Caco-2 (cell line): ENCODE measurements around the gene HSPBP1. TPM values are rescaled to one million over a fixed set of nuclear protein-coding genes. Genes with fewer than 3 reads are reported as not detected.

ENCODE experiments used
- BruUV-seq: library from RNA; stranded (reverse); fragments of 400-500 nt; replicated peaks from 2 replicates; lab custom pipeline; 2021; lab: Mats Ljungman, UMichigan
- CTCF ChIA-PET: fragments of 300-600 bp; sonication (Branson Sonifier 250); formaldehyde crosslinking; loops from one replicate; lab custom pipeline; 2022; ENCODE audit warnings: antibody characterized with exemption; lab: Charles Lee
- POLR2A ChIA-PET: fragments of 300-600 bp; sonication (Branson Sonifier 250); formaldehyde crosslinking; loops from one replicate; lab custom pipeline; 2022; ENCODE audit warnings: antibody characterized with exemption; lab: Charles Lee
- DNase-seq, 2 experiments: peaks; one replicate each; pipeline versions ENCODE4 v3.0.0 to v3.0.0-alpha.2; 2020 to 2022
- H3K27me3 ChIP-seq: replicated peaks from 2 replicates; pipeline ENCODE4 v1.6.0; 2011; ENCODE audit warnings: low read length; ENCODE audit not compliant: control insufficient read depth, insufficient read depth
- H3K36me3 ChIP-seq: 2 replicates; pipeline ENCODE4 v1.5.1; 2011; ENCODE audit warnings: low read length; ENCODE audit not compliant: control insufficient read depth, insufficient read depth
- H3K4me1 ChIP-seq: fragments of 250-450 bp; sonication (Bioruptor Pico); 2 replicates; pipeline ENCODE4 v1.5.1; 2020; ENCODE audit warnings: mild to moderate bottlenecking
- H3K4me3 ChIP-seq: 2 replicates; pipeline ENCODE4 v1.5.1; 2011; ENCODE audit warnings: low read depth, mild to moderate bottlenecking, control low read depth, low read length
- H3K9me3 ChIP-seq: fragments of 250-450 bp; sonication (Bioruptor Pico); 2 replicates; pipeline ENCODE4 v1.5.1; 2020; ENCODE audit warnings: mild to moderate bottlenecking, moderate library complexity
- H3K27ac Mint-ChIP-seq: one replicate; pipeline ENCODE4 v1.8.0; 2022; ENCODE audit warnings: mixed read lengths; ENCODE audit not compliant: unreplicated experiment
- H3K27me3 Mint-ChIP-seq: one replicate; pipeline ENCODE4 v1.8.0; 2022; ENCODE audit warnings: mixed read lengths; ENCODE audit not compliant: insufficient read depth, unreplicated experiment
- H3K36me3 Mint-ChIP-seq: one replicate; pipeline ENCODE4 v1.8.0; 2022; ENCODE audit warnings: mild to moderate bottlenecking, mixed read lengths; ENCODE audit not compliant: insufficient read depth, unreplicated experiment
- H3K4me1 Mint-ChIP-seq: one replicate; pipeline ENCODE4 v1.8.0; 2022; ENCODE audit warnings: low read depth, mixed read lengths; ENCODE audit not compliant: unreplicated experiment
- H3K4me3 Mint-ChIP-seq: one replicate; pipeline ENCODE4 v1.8.0; 2022; ENCODE audit warnings: mild to moderate bottlenecking, moderate library complexity, mixed read lengths; ENCODE audit not compliant: unreplicated experiment
- H3K9me3 Mint-ChIP-seq: one replicate; pipeline ENCODE4 v1.8.0; 2022; ENCODE audit warnings: mixed read lengths; ENCODE audit not compliant: unreplicated experiment
- CTCF ChIP-seq, 2 experiments: fragments of 200-600 bp in 1 of 2; IDR thresholded peaks; 1 replicate in 1 of 2; 2 replicates in 1 of 2; pipeline versions ENCODE4 v1.5.1 to v1.8.0; 2011 to 2022; ENCODE audit warnings: antibody characterized with exemption in 1 of 2, control low read depth in 1 of 2, inconsistent platforms in 1 of 2, low read depth in 1 of 2, low read length in 1 of 2, mild to moderate bottlenecking in 1 of 2, moderate library complexity in 1 of 2; ENCODE audit not compliant: insufficient read depth in 1 of 2, severe bottlenecking in 1 of 2, unreplicated experiment in 1 of 2
- intact Hi-C: fragments of 100-400 bp; cut with micrococcal nuclease; formaldehyde crosslinking; loops from one replicate; pipeline ENCODE4 v1.10.0; 2022; ENCODE audit not compliant: unreplicated experiment
- total RNA-seq: library from RNA; stranded (reverse); gene quantifications from 2 replicates; pipeline ENCODE4 v1.2.3, GENCODE V29; 2022

The HSPBP1 gene
- total RNA-seq, 1 experiment from 2014 or later = 69.6 TPM

- Histone ChIP-seq H3K4me3 (no peak overlapping the region), H3K4me1 (peaks cover 25% of the 10 kb centered on the region), H3K36me3 (no peaks in the 10 kb centered on the region; the same call in 1 of the 2 replicates), H3K27me3 (no peaks in the 10 kb centered on the region), H3K9me3 (no peaks in the 10 kb centered on the region)
- Mint-ChIP-seq H3K9me3 (no peaks in the 10 kb centered on the region), H3K27ac (peak overlapping the region; percentile 53), H3K36me3 (peaks cover 6% of the 10 kb centered on the region), H3K27me3 (no peaks in the 10 kb centered on the region), H3K4me1 (peaks cover 23% of the 10 kb centered on the region), H3K4me3 (peak overlapping the region; percentile 27)
- intact Hi-C loops = no loop called here
- TF ChIP-seq CTCF (IDR thresholded peaks at IDR 0.05; ENCODE audit: insufficient read depth in 1 of 2, low read depth in 1 of 2, low read length in 1 of 2, severe bottlenecking in 1 of 2, unreplicated experiment in 1 of 2) = no peak
- POLR2A ChIA-PET = interaction anchor here (2.2 kb wide), 1 partner anchor 18 kb away, joined by 15 read pairs; the partner anchor contains the start of gene KMT5C
- DNase-seq = peak in 1 of 2 experiments; percentile 57
- no TSS peak for BruUV-seq
- CTCF ChIA-PET = interaction anchor here (0.8 to 3.6 kb wide), 2 partner anchors 18 to 20 kb away, joined by 4 to 20 read pairs; partner anchors contain the start of gene KMT5C
Observed at GRCh38 chr19:55320844-55321419, 41.0 kb upstream of the HSPBP1 start.

DNA sequence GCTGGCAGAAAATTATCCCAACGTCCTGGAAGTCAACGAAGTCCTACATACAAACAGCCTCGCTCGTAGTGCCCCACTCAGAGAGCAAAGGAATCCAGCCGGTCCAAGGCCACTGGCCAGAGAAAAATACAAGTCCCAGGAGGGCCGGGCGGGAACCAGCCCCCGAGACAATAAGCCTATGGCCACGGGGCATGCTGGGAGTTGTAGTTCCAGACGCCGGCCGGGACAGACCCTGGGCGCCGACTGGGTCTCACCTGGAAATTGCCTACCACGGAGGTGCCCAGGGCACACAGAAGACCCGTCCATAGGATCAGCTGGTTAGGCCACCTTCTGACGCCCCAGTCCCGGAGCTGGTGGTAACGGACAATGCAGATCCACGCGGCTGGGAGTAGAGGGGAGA is 39.9 kb upstream of the HSPBP1 start:
- Histone ChIP-seq H3K4me3 (no peak overlapping the region), H3K36me3 (no peaks in the 10 kb centered on the region; the same call in 1 of the 2 replicates), H3K9me3 (no peaks in the 10 kb centered on the region), H3K4me1 (peaks cover 25% of the 10 kb centered on the region), H3K27me3 (no peaks in the 10 kb centered on the region)
- no TSS peak for BruUV-seq
- Mint-ChIP-seq H3K4me1 (peaks cover 23% of the 10 kb centered on the region), H3K27ac (no peak overlapping the region), H3K27me3 (no peaks in the 10 kb centered on the region), H3K9me3 (no peaks in the 10 kb centered on the region), H3K4me3 (no peak overlapping the region), H3K36me3 (peaks cover 6% of the 10 kb centered on the region)
- CTCF ChIA-PET = interaction anchor here (3.6 kb wide), 1 partner anchor 19 kb away, joined by 20 read pairs; the partner anchor contains the start of gene KMT5C
- DNase-seq = peak; percentile 47 to 58
- intact Hi-C loops = no loop called here
- no peak for TF ChIP-seq CTCF (IDR thresholded peaks at IDR 0.05; ENCODE audit: insufficient read depth in 1 of 2, low read depth in 1 of 2, low read length in 1 of 2, severe bottlenecking in 1 of 2, unreplicated experiment in 1 of 2)
- POLR2A ChIA-PET = no interaction called here

- CTCF ChIA-PET = no interaction called here
Observed at GRCh38 chr19:55316646-55317045, 36.7 kb upstream of the HSPBP1 start.

More at GRCh38 chr19:55316646-55317045, 36.7 kb upstream of the HSPBP1 start:
- Mint-ChIP-seq H3K36me3 (peaks cover 6% of the 10 kb centered on the region), H3K9me3 (no peaks in the 10 kb centered on the region), H3K27ac (no peak overlapping the region), H3K4me1 (peaks cover 15% of the 10 kb centered on the region), H3K27me3 (no peaks in the 10 kb centered on the region), H3K4me3 (no peak overlapping the region)
- Histone ChIP-seq H3K4me1 (peaks cover 9% of the 10 kb centered on the region), H3K27me3 (no peaks in the 10 kb centered on the region), H3K36me3 (no peaks in the 10 kb centered on the region; the same call in 1 of the 2 replicates), H3K4me3 (no peak overlapping the region), H3K9me3 (no peaks in the 10 kb centered on the region)
- DNase-seq = no peak
- no peak for TF ChIP-seq CTCF (IDR thresholded peaks at IDR 0.05; ENCODE audit: insufficient read depth in 1 of 2, low read depth in 1 of 2, low read length in 1 of 2, severe bottlenecking in 1 of 2, unreplicated experiment in 1 of 2)
- intact Hi-C loops = no loop called here
- BruUV-seq = no TSS peak
- POLR2A ChIA-PET = no interaction called here
